ENCODE results near the gene OR2C3.

Gene OR2C3

DNA sequence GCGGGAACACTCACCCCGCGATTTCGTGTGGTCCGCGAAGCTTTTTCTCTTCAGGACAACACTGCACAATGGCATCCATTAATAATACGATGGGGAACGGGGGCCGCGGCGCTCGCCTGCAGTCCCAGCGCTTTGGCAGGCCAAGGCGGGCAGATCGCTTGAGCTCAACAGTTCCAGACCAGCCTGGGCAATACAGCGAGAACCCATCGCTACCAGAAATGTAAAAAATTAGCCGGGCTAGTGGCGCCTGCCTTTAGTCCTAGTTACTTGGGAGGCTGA, 17.7 kb downstream of the OR2C3 start:
- H3K4me2 ChIP-seq (ENCODE audit: low read depth, low read length, poor library complexity, severe bottlenecking) = no peak overlapping the region
- no peaks in the 10 kb centered on the region for H3F3A ChIP-seq (ENCODE audit: low read depth)
- no peaks in the 10 kb centered on the region for H3K9me3 ChIP-seq (ENCODE audit: insufficient read depth, low read depth, low read length)
- TF ChIP-seq, protein P1, sequence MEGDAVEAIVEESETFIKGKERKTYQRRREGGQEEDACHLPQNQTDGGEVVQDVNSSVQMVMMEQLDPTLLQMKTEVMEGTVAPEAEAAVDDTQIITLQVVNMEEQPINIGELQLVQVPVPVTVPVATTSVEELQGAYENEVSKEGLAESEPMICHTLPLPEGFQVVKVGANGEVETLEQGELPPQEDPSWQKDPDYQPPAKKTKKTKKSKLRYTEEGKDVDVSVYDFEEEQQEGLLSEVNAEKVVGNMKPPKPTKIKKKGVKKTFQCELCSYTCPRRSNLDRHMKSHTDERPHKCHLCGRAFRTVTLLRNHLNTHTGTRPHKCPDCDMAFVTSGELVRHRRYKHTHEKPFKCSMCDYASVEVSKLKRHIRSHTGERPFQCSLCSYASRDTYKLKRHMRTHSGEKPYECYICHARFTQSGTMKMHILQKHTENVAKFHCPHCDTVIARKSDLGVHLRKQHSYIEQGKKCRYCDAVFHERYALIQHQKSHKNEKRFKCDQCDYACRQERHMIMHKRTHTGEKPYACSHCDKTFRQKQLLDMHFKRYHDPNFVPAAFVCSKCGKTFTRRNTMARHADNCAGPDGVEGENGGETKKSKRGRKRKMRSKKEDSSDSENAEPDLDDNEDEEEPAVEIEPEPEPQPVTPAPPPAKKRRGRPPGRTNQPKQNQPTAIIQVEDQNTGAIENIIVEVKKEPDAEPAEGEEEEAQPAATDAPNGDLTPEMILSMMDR (conservative IDR thresholded peaks at IDR 0.05; ENCODE audit: low read length) = no peak
- no peak for TF ChIP-seq EZH2phosphoT487 (IDR thresholded peaks at IDR 0.05; ENCODE audit: borderline replicate concordance)
- H3K79me2 ChIP-seq (ENCODE audit: insufficient read depth, low read length) = no peaks in the 10 kb centered on the region
- no peak overlapping the region for H2AFZ ChIP-seq (ENCODE audit: low read length)
- no peaks in the 10 kb centered on the region for H4K20me1 ChIP-seq (ENCODE audit: insufficient read depth, low read length, poor library complexity, severe bottlenecking)
- no peaks in the 10 kb centered on the region for H3K36me3 ChIP-seq (ENCODE audit: insufficient read depth, low read length)
- no peak overlapping the region for H3K4me3 ChIP-seq (ENCODE audit: low read length, poor library complexity, severe bottlenecking)
- no peaks in the 10 kb centered on the region for H3K27me3 ChIP-seq (ENCODE audit: insufficient read depth, low read length, poor library complexity, severe bottlenecking)
- H3K9me2 ChIP-seq (replicated peaks; ENCODE audit: low read depth, low read length) = no peaks in the 10 kb centered on the region
- H3K9ac ChIP-seq (ENCODE audit: low read depth, low read length, poor library complexity, severe bottlenecking) = no peak overlapping the region
- no peaks in the 10 kb centered on the region for H3K4me1 ChIP-seq (ENCODE audit: insufficient read depth, low read length, poor library complexity, severe bottlenecking)

GRCh38 chr1:247517795-247518612, 18.2 kb downstream of the OR2C3 start:
- no peak overlapping the region for H3K9ac ChIP-seq (ENCODE audit: low read depth, low read length, poor library complexity, severe bottlenecking)
- H3F3A ChIP-seq (ENCODE audit: low read depth) = no peaks in the 10 kb centered on the region
- no peaks in the 10 kb centered on the region for H3K9me3 ChIP-seq (ENCODE audit: insufficient read depth, low read depth, low read length)
- H3K4me1 ChIP-seq (ENCODE audit: insufficient read depth, low read length, poor library complexity, severe bottlenecking) = no peaks in the 10 kb centered on the region
- H4K20me1 ChIP-seq (ENCODE audit: insufficient read depth, low read length, poor library complexity, severe bottlenecking) = no peaks in the 10 kb centered on the region
- H2AFZ ChIP-seq (ENCODE audit: low read length) = no peak overlapping the region
- H3K36me3 ChIP-seq (ENCODE audit: insufficient read depth, low read length) = no peaks in the 10 kb centered on the region
- no peaks in the 10 kb centered on the region for H3K79me2 ChIP-seq (ENCODE audit: insufficient read depth, low read length)
- TF ChIP-seq, protein P1 (conservative IDR thresholded peaks at IDR 0.05; ENCODE audit: low read length) = no peak
- no peak for TF ChIP-seq EZH2phosphoT487 (IDR thresholded peaks at IDR 0.05; ENCODE audit: borderline replicate concordance)
- no peak overlapping the region for H3K4me3 ChIP-seq (ENCODE audit: low read length, poor library complexity, severe bottlenecking)
- no peak overlapping the region for H3K4me2 ChIP-seq (ENCODE audit: low read depth, low read length, poor library complexity, severe bottlenecking)
- no peaks in the 10 kb centered on the region for H3K9me2 ChIP-seq (replicated peaks; ENCODE audit: low read depth, low read length)
- H3K27me3 ChIP-seq (ENCODE audit: insufficient read depth, low read length, poor library complexity, severe bottlenecking) = no peaks in the 10 kb centered on the region

DNA sequence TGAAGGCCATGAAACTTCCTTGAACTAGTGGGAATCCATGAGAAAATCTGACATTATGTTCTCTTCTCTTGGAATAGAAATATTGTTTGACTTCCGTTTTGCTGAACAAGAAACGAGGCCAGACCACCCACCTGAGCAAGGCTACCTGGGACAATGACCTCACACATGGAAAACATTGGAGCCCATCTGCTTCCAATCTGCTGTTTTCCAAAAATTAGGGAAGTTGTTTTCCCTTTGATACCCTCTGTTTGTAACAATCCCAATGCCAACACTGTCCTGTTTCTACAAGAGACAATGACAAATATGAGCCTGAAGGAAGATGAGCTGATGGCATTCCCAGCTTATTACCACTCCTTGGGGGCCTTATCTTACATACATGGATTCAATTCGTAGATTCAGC, 29.4 kb downstream of the OR2C3 start:
- Histone ChIP-seq H3K27me3 (ENCODE audit: insufficient read depth, low read length, poor library complexity, severe bottlenecking) (no peaks in the 10 kb centered on the region), H3K79me2 (ENCODE audit: insufficient read depth, low read length) (no peaks in the 10 kb centered on the region), H3K9me3 (ENCODE audit: insufficient read depth, low read depth, low read length) (no peaks in the 10 kb centered on the region), H4K20me1 (ENCODE audit: insufficient read depth, low read length, poor library complexity, severe bottlenecking) (no peaks in the 10 kb centered on the region), H3F3A (ENCODE audit: low read depth) (no peaks in the 10 kb centered on the region), H3K4me2 (ENCODE audit: low read depth, low read length, poor library complexity, severe bottlenecking) (no peak overlapping the region), H3K9me2 (replicated peaks; ENCODE audit: low read depth, low read length) (no peaks in the 10 kb centered on the region), H3K4me3 (ENCODE audit: low read length, poor library complexity, severe bottlenecking) (no peak overlapping the region), H3K9ac (ENCODE audit: low read depth, low read length, poor library complexity, severe bottlenecking) (no peak overlapping the region), H3K4me1 (ENCODE audit: insufficient read depth, low read length, poor library complexity, severe bottlenecking) (no peaks in the 10 kb centered on the region), H3K36me3 (ENCODE audit: insufficient read depth, low read length) (no peaks in the 10 kb centered on the region), H2AFZ (ENCODE audit: low read length) (no peak overlapping the region)
- TF ChIP-seq, protein P1 (conservative IDR thresholded peaks at IDR 0.05; ENCODE audit: low read length) = no peak
- TF ChIP-seq EZH2phosphoT487 (IDR thresholded peaks at IDR 0.05; ENCODE audit: borderline replicate concordance) = no peak

Measured in Loucy (cell line).